CD4-positive, alpha-beta T cell treated with Interleukin-2 at 100 ng/mL for 4 hours (primary cell): ENCODE measurements around the gene ZNF208.
"Not testable (repeated sequence)": the region's sequence is repeated elsewhere in the genome, so short reads cannot be mapped to it uniquely, and the experiment has no call there.

Source experiments
- DNase-seq: peaks from one replicate; pipeline ENCODE4 v3.0.0-alpha.2; 2020; ENCODE audit warnings: low spot score

ZNF208 gene

GRCh38 chr19:22010437-22011143 is at the start of gene ZNF208:
TSS of gene ZNF208 (minus strand) at chr19:22010943. CDS start at chr19:22010794, 149 bp downstream.
- peak; percentile 43 for DNase-seq

- peak; percentile 3 for DNase-seq
Measured at GRCh38 chr19:22052644-22053013, 41.9 kb upstream of the ZNF208 start.

- DNase-seq = not testable (repeated sequence)
Measured at GRCh38 chr19:22041151-22041550, 30.4 kb upstream of the ZNF208 start.

- DNase-seq = no peak
Measured at GRCh38 chr19:22030680-22031079, 19.9 kb upstream of the ZNF208 start.

GRCh38 chr19:22026687-22027086 is 15.9 kb upstream of the ZNF208 start:
- no peak for DNase-seq

GRCh38 chr19:22025539-22025938 is 14.8 kb upstream of the ZNF208 start:
- DNase-seq = not testable (repeated sequence)

GRCh38 chr19:21970466-21970865 is 40.3 kb downstream of the ZNF208 start:
- DNase-seq = no peak

- DNase-seq = no peak
Measured at GRCh38 chr19:21947775-21948174, 63.0 kb downstream of the ZNF208 start.

GRCh38 chr19:21940684-21941083 is 70.1 kb downstream of the ZNF208 start:
- no peak for DNase-seq

GRCh38 chr19:21934593-21934992 is 76.2 kb downstream of the ZNF208 start:
- DNase-seq = no peak

GRCh38 chr19:21934131-21934530 is 76.6 kb downstream of the ZNF208 start:
- no peak for DNase-seq

GRCh38 chr19:21922276-21922675 is 88.5 kb downstream of the ZNF208 start:
- no peak for DNase-seq

- no peak for DNase-seq
Measured at GRCh38 chr19:21921691-21922180, 89.0 kb downstream of the ZNF208 start.

- no peak for DNase-seq
Measured at GRCh38 chr19:21915411-21915810, 95.3 kb downstream of the ZNF208 start.

- DNase-seq = no peak
Measured at GRCh38 chr19:21912654-21913053, 98.1 kb downstream of the ZNF208 start.

GRCh38 chr19:21910318-21910717 is 100.4 kb downstream of the ZNF208 start:
- DNase-seq = no peak

- DNase-seq = no peak
Measured at GRCh38 chr19:21908066-21908465, 102.7 kb downstream of the ZNF208 start.

- DNase-seq = no peak
Measured at GRCh38 chr19:21907516-21907915, 103.2 kb downstream of the ZNF208 start.

- DNase-seq = no peak
Measured at GRCh38 chr19:21902571-21902970, 108.2 kb downstream of the ZNF208 start.

- no peak for DNase-seq
Measured at GRCh38 chr19:21901861-21902260, 108.9 kb downstream of the ZNF208 start.

- no peak for DNase-seq
Measured at GRCh38 chr19:21900401-21900800, 110.3 kb downstream of the ZNF208 start.

- no peak for DNase-seq
Measured at GRCh38 chr19:21891086-21891485, 119.7 kb downstream of the ZNF208 start.

GRCh38 chr19:21890017-21890416 is 120.7 kb downstream of the ZNF208 start:
- peak; percentile 18 for DNase-seq

GRCh38 chr19:21885516-21885915 is 125.2 kb downstream of the ZNF208 start:
- not testable (repeated sequence) for DNase-seq
